Uterus (tissue), 4 donors: ENCODE measurements around the gene ARL5A. TPM values are rescaled to one million over a fixed set of nuclear protein-coding genes. Genes with fewer than 3 reads are reported as not detected.

Experiments
- DNase-seq, 2 donors: peaks; one replicate each; pipeline ENCODE4 v3.0.0-alpha.2; 2019 to 2020
- H3K27ac ChIP-seq, 2 donors: fragments of 200-600 bp; sonication (generic); 1 replicate in 1 of 2; 2 replicates in 1 of 2; pipeline ENCODE4 v1.5.1; 2016 to 2018
- H3K27me3 ChIP-seq, 2 donors: fragments of 200-600 bp; sonication (generic); one replicate each; pipeline ENCODE4 v1.5.1; 2018 to 2019; ENCODE audit warnings: control low read depth in 1 of 2
- H3K36me3 ChIP-seq, 2 donors: fragments of 200-600 bp; sonication (generic); one replicate each; pipeline ENCODE4 v1.5.1; 2019; ENCODE audit warnings: control low read depth in 1 of 2
- H3K4me1 ChIP-seq, 2 donors: fragments of 200-600 bp; sonication (generic); one replicate each; pipeline ENCODE4 v1.5.1; 2018 to 2019; ENCODE audit warnings: control low read depth in 1 of 2
- H3K4me3 ChIP-seq, 2 donors: fragments of 200-600 bp; sonication (generic); 1 replicate in 1 of 2; 2 replicates in 1 of 2; pipeline ENCODE4 v1.5.1; 2018 to 2019; ENCODE audit warnings: mild to moderate bottlenecking in 1 of 2
- H3K9me3 ChIP-seq, 2 donors: fragments of 200-600 bp; sonication (generic); one replicate each; pipeline ENCODE4 v1.5.1; 2019; ENCODE audit warnings: control low read depth in 1 of 2
- POLR2A ChIP-seq, 2 donors: fragments of 450-650 bp; IDR thresholded peaks; one replicate each; pipeline ENCODE4 v1.6.1; 2016; ENCODE audit warnings: antibody characterized with exemption in 2 of 2, mild to moderate bottlenecking in 1 of 2, moderate library complexity in 1 of 2
- intact Hi-C: fragments of 100-400 bp; cut with DNase I; formaldehyde crosslinking; loops from one replicate; pipeline ENCODE4 v1.15.1; 2023; ENCODE audit warnings: low total_unique reads
- total RNA-seq, 4 donors: library from RNA; depleted of rRNA in 3 of 4; stranded (reverse); fragments of >200 nt in 3 of 4; gene quantifications; one replicate each; pipeline versions ENCODE4 v1.1.0 to v1.2.4, GENCODE V29; 2014 to 2023
- TF ChIP-seq, protein P1 (sequence below), 4 experiments: fragments of 200-600 bp in 2 of 4; fragments of 450-650 bp in 2 of 4; sonication (generic) in 2 of 4; IDR thresholded peaks; one replicate each; pipeline ENCODE4 v1.5.1; 2016 to 2019; ENCODE audit warnings: antibody characterized with exemption in 4 of 4, mild to moderate bottlenecking in 2 of 4, moderate library complexity in 1 of 4
- donor health status: DM: yes; HTN: yes; CAD: no.

The ARL5A gene
- total RNA-seq, 4 donors from 2014 or later: 21.2 to 101 (median 40.7) TPM

DNA sequence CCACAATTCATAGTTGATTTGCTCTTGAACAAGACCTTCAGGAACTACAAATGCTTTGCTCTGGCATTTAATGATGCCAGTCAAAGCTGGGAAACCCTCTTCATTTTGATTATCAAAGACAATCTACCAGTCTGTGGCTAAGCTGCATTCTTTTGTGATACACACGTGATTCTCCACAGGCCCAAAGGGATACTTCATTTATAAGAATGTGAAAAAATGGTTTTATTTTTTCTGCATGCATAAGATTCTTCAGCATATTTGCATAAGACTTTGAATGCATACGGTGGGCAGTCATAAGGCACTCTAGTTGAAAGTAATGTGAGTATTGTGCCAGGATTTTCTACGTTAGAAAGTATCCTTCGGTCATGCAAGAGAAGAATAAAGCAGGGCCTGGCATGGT, 33.0 kb upstream of the ARL5A start:
- H3K4me1 ChIP-seq: no peaks in the 10 kb centered on the region
- H3K27ac ChIP-seq: no peak overlapping the region
- intact Hi-C loops: no loop called here
- no peaks in the 10 kb centered on the region for H3K9me3 ChIP-seq
- H3K27me3 ChIP-seq: no peaks in the 10 kb centered on the region
- H3K4me3 ChIP-seq: no peak overlapping the region
- DNase-seq: no peak
- H3K36me3 ChIP-seq: no peaks in the 10 kb centered on the region
- TF ChIP-seq, protein P1, sequence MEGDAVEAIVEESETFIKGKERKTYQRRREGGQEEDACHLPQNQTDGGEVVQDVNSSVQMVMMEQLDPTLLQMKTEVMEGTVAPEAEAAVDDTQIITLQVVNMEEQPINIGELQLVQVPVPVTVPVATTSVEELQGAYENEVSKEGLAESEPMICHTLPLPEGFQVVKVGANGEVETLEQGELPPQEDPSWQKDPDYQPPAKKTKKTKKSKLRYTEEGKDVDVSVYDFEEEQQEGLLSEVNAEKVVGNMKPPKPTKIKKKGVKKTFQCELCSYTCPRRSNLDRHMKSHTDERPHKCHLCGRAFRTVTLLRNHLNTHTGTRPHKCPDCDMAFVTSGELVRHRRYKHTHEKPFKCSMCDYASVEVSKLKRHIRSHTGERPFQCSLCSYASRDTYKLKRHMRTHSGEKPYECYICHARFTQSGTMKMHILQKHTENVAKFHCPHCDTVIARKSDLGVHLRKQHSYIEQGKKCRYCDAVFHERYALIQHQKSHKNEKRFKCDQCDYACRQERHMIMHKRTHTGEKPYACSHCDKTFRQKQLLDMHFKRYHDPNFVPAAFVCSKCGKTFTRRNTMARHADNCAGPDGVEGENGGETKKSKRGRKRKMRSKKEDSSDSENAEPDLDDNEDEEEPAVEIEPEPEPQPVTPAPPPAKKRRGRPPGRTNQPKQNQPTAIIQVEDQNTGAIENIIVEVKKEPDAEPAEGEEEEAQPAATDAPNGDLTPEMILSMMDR (IDR thresholded peaks at IDR 0.05): no peak
- no peak for TF ChIP-seq POLR2A (IDR thresholded peaks at IDR 0.05)

DNA sequence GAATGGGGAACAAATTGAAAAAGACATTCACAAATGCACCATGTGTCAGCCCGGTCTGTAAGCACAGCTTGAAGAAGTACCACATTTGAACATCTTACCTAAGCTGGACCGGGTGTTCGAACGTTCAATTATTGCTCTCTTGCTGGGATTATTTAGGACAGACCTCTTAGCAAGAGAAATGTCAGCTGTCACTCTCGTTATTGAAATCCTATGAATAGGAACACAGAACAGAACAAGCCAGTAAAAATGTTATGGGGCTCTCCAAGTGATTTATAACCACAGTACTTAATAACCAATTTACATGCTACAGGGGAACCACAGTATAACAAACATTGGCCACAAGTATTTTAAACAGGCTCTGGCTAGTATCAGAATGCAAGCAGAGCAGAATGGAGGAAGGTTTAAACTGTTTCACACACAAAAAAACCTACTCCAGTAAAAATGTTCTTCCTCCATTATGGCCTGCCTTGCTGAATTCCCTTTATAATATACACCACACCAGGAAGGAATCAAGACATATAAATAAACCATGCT, 32.5 kb upstream of the ARL5A start:
- Histone ChIP-seq H3K9me3 (no peaks in the 10 kb centered on the region), H3K36me3 (no peaks in the 10 kb centered on the region), H3K4me1 (no peaks in the 10 kb centered on the region), H3K27ac (no peak overlapping the region), H3K4me3 (no peak overlapping the region), H3K27me3 (no peaks in the 10 kb centered on the region)
- intact Hi-C loops: no loop called here
- TF ChIP-seq, protein P1 (IDR thresholded peaks at IDR 0.05): no peak
- TF ChIP-seq POLR2A (IDR thresholded peaks at IDR 0.05): no peak
- DNase-seq: no peak

DNA sequence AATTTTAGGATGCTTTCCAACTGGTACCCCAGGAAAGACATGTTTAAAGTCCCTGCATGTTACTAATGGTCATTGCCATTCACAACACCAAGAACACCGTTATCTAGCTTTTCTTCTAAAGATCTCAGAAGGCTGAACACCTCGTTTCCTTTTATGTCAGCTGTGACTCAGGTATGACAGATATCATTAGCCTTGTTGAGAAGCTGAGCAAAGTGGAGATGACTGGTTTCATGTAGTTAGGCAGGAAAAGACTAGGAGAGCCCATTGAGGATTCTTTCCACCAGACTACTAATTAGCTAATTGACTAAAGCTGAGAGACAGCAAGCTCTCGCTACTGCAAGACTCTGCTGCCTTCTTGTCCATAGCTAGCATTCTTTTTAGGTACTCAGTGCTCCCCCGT, 32.0 kb upstream of the ARL5A start:
- no peaks in the 10 kb centered on the region for H3K9me3 ChIP-seq
- intact Hi-C loops: no loop called here
- no peak overlapping the region for H3K4me3 ChIP-seq
- no peak for DNase-seq
- no peak overlapping the region for H3K27ac ChIP-seq
- no peaks in the 10 kb centered on the region for H3K36me3 ChIP-seq
- H3K4me1 ChIP-seq: no peaks in the 10 kb centered on the region
- TF ChIP-seq, protein P1 (IDR thresholded peaks at IDR 0.05): no peak
- TF ChIP-seq POLR2A (IDR thresholded peaks at IDR 0.05): no peak
- H3K27me3 ChIP-seq: no peaks in the 10 kb centered on the region

DNA sequence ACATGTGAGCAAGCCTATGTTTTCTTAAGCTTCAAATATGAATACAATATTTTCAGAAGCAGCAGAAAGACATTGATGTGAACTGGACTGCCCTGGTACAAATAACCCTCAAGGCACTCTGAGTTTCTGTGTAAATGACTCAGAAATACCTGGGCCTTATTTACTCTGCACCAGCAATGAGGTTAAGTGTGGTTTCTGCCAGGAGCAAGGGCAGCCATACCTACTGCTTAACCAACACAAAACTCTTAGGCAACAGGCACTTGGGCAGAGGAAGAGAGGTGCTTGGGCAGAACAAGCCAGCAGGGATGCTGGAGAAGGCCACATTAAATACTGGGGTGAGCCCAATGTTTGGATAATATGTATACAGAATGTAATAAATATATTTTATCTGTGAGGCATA, 29.4 kb upstream of the ARL5A start:
- Histone ChIP-seq H3K27ac (no peak overlapping the region), H3K36me3 (no peaks in the 10 kb centered on the region), H3K4me1 (no peaks in the 10 kb centered on the region), H3K27me3 (no peaks in the 10 kb centered on the region), H3K9me3 (no peaks in the 10 kb centered on the region), H3K4me3 (no peak overlapping the region)
- TF ChIP-seq, protein P1 (IDR thresholded peaks at IDR 0.05): no peak
- no peak for TF ChIP-seq POLR2A (IDR thresholded peaks at IDR 0.05)
- intact Hi-C loops: no loop called here
- no peak for DNase-seq

DNA sequence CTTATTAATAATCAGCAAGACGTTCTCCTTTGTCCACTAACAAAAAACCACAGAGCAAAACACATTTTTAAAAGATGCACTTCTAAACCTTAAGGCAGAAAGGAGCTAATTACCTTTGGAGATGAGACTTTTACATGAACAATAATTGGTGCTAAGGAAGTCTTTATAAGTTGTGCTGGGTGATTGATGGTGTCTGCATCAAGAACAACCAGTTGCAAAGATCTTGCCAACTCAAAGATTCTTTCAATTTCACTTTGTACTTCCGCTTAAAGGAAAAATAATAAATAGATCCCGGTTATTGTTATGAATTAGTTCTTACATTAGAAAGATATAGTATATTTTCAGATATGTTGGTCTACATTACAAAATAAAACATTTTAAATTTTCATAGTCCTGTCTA, 26.9 kb upstream of the ARL5A start:
- no peak overlapping the region for H3K27ac ChIP-seq
- H3K4me3 ChIP-seq: no peak overlapping the region
- no peaks in the 10 kb centered on the region for H3K4me1 ChIP-seq
- H3K27me3 ChIP-seq: no peaks in the 10 kb centered on the region
- TF ChIP-seq, protein P1 (IDR thresholded peaks at IDR 0.05): no peak
- no peak for TF ChIP-seq POLR2A (IDR thresholded peaks at IDR 0.05)
- DNase-seq: no peak
- H3K9me3 ChIP-seq: no peaks in the 10 kb centered on the region
- H3K36me3 ChIP-seq: no peaks in the 10 kb centered on the region
- intact Hi-C loops: no loop called here
